GM11168 (cell line): ENCODE measurements around the gene SLC25A51.
"Not testable (repeated sequence)": the region's sequence is repeated elsewhere in the genome, so short reads cannot be mapped to it uniquely, and the experiment has no call there.

Source experiments
- in situ Hi-C: fragments of 300-500 bp; cut with MboI; formaldehyde crosslinking; loops from one replicate; pipeline ENCODE4 v1.12.0; 2022; ENCODE audit warnings: low sequenced_read_pairs; ENCODE audit not compliant: unreplicated experiment

The SLC25A51 gene

DNA sequence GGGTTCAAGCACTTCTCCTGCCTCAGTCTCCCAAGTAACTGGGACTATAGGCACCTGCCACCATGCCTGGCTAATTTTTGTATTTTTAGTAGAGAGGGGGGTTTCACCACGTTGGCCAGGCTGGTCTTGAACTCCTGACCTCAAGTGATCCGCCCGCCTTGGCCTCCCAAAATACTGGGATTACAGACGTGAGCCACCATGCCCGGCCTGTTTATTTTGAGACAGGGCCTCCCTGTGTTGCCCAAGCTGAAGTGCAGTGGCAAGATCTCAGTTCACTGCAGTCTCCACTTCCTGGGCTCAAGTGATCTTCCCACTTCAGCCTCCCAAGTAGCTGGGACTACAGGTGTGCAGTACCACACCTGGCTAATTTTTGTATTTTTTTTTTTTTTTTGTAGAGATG, 5.9 kb upstream of the SLC25A51 start:
- in situ Hi-C loops: loop anchor here (25.0 kb wide), 1 partner anchor 452 kb away; no protein-coding TSS in a partner anchor

DNA sequence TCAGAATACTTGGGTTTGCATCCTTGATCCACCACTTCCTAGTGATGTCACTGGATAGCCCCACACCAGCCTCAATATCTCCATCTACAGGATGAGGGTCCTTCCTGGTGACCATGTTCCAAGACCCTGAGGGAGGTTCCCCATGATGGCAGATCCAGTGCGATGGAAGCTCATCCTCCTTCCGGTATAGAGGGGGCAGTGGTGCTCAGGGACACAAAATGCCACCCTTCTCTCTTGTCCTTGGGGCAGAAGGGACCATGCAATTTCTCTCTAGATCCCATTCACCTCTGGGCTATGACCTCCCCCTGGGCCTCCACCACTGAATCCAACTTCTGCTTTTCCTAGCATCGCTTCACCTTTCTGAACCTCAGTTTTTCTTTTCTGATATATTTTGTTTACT, 5.4 kb upstream of the SLC25A51 start:
- in situ Hi-C loops: loop anchor here (25.0 kb wide), 1 partner anchor 453 kb away; no protein-coding TSS in a partner anchor

- in situ Hi-C loops: loop anchor here (25.0 kb wide), 1 partner anchor 454 kb away; no protein-coding TSS in a partner anchor
Observed at GRCh38 chr9:37908698-37909186, 4.8 kb upstream of the SLC25A51 start.

GRCh38 chr9:37908283-37908682, 4.4 kb upstream of the SLC25A51 start:
- in situ Hi-C loops: loop anchor here (25.0 kb wide), 1 partner anchor 454 kb away; no protein-coding TSS in a partner anchor

GRCh38 chr9:37906312-37907239, 2.6 kb upstream of the SLC25A51 start:
- in situ Hi-C loops: loop anchor here (25.0 kb wide), 1 partner anchor 456 kb away; no protein-coding TSS in a partner anchor

DNA sequence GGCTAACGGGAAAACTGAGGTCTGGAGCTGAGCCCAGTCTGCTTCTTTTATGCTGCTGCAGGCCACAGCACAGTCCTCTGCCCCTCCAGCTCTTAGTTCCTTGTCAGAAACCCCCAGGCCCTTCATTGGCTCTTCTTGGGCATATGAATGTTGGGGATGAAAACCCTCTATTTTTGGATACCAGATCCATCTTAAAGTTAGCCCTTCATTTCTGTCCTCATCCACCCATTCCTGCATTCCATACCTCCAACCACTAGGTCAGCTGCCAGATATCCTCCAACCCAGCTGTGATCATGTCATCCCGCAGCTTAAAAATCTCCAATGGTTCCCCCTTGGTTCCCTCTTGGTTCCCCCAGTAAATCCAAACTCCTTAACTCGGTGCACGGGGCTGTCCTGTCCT, 1.8 kb upstream of the SLC25A51 start:
- in situ Hi-C loops: loop anchor here (25.0 kb wide), 1 partner anchor 457 kb away; no protein-coding TSS in a partner anchor

- in situ Hi-C loops: loop anchor here (25.0 kb wide), 1 partner anchor 457 kb away; no protein-coding TSS in a partner anchor
Observed at GRCh38 chr9:37905131-37905505, 1.2 kb upstream of the SLC25A51 start.

DNA sequence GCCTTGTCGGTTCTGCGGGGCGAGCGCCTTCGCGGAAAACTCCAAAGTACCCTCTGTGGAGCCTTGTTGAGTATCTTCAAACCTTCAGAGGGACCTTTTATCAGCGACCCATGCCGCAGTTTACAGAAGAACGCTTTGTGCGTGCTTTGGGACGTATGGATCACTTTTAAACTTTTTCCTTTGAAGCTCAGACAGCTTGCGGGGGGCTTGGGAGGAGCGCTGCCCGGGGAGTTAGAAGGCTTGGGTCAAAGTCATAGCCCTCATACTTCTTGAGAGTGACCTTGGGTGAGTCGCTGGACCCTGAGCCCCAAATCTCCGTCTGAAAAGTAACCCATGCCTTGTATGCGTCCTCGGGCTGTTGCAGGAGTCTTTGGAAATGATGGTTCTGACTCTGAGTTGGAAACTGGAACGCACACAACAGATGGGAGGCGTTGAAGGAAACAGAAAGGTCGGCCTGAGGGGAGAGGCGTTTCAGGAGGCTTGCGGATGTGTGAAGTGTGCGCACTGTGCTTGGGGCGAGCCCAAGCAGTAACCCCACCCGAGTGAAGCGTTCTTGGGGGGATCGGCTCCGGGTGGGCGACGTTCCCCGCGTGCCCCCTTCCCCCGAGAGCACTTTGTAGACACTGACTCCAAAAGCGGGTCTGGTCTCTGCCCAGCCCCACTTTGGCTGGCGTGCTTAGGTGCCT, 661 bp upstream of the SLC25A51 start:
- in situ Hi-C loops: loop anchor here (25.0 kb wide), 1 partner anchor 458 kb away; no protein-coding TSS in a partner anchor

GRCh38 chr9:37902796-37903646, 906 bp downstream of the SLC25A51 start:
- in situ Hi-C loops: loop anchor here (25.0 kb wide), 1 partner anchor 459 kb away; no protein-coding TSS in a partner anchor

GRCh38 chr9:37902131-37902530, 1.8 kb downstream of the SLC25A51 start:
- in situ Hi-C loops: loop anchor here (25.0 kb wide), 1 partner anchor 460 kb away; no protein-coding TSS in a partner anchor

GRCh38 chr9:37899041-37899440, 4.9 kb downstream of the SLC25A51 start:
- in situ Hi-C loops: no loop called here

DNA sequence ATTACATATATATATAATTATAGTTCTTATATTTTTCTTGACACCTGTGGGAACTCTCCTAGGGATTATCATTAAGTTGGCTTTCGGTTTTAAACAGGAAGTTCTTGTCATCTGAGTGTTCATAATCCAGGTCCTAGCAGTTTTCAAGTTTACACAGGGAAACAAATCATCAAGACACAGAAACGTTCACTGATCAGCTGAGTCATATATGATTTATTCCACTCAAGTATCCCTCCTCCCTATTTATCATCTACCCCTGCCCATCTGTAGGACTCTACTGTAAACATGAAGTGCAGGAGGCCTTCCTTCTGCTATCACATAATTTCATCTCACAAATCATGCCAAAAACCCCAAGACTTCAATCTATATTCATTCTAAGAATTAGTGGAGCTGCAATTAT, 6.3 kb downstream of the SLC25A51 start:
- in situ Hi-C loops: no loop called here

DNA sequence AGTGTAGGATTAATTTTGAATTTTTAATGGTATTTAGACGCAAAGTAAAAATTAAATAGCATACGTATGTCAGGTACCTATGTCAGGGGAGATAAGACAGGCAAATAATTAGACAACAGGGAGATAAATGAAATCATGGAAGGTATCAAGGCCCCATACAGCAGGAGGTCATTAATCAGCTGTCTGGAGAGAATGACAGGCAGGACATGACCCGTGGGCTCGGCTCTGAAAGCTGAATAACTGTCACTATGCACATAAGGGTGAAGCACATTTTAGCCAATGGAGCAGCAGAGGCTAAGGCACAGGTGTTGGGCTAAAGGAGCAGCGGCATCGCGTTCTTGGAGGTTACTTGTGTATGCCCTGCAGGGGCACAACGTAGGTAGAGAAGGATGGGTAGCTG, 11.9 kb downstream of the SLC25A51 start:
- in situ Hi-C loops: no loop called here

GRCh38 chr9:37891042-37891441, 12.9 kb downstream of the SLC25A51 start:
- in situ Hi-C loops: not testable (repeated sequence)

DNA sequence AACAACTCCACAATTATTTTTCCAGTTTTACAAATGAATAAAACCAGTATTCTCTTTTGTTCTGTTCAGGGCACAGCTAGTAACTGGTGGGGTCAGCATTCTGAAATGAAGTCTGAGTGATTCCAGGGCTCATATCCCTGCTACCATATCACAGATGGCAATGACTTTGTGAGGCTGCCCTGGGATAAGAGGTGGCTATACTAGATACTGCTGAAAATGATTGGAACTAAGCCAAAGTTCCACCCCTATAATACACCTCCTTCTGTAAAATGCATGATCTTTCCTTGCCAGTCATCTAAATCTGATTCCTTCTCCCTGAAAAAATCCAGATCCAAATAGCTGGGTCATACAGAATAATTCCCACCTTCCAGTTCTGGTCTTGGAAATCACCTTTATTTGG, 14.4 kb downstream of the SLC25A51 start:
- in situ Hi-C loops: no loop called here

DNA sequence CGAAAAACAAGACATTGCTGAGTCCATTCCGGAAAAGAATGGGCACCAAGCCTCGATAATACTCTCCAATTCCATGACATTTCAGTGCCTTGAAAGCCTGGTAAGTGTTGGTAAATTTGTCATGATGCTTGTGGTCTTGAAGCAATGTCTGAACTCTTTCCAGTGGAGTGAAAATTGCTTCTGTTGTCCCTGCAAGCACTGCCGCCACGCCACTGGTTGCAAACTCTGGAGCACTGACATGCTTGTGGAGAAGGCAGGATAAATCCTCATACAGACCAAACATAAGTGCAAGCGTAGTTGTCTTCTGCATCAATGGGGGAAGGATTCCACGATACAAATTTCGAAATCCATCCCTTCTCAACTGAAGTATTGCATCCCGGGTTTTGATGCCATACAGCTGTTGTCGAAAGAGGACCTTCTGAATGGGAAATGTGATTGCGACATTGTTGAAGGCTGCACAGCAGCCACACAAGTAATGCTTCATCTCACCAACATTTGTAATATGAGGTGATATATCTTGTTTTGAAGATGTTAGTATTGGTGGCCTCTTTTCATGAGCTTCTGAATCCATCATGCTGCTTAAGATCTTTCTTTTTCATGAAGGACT, 15.8 kb downstream of the SLC25A51 start:
- in situ Hi-C loops: not testable (repeated sequence)

DNA sequence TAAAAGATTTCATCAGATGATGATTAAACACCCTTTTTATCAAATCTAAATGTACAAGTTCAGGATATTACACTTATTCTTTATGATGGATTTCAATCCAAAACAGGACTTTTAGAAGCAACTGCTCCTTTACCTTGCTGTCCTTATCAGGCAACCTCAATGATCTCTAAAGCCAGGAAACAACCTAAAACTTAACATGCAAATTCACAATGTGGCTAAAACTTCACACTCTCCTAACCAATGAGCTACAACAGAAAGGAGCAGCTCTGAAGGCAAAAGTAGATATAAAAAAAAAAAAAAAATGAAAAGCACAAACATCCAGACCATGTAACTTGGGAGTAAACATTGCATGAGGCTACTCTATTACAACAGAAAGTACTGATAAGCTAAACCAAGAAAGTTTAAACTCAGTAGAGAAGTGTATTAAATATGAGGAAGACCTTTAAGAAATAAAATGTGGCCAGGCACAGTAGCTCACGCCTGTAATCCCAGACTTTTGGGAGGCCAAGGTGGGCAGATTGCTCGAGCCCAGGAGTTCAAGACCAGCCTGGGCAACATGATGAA, 22.9 kb downstream of the SLC25A51 start:
- in situ Hi-C loops: no loop called here

GRCh38 chr9:37876376-37876775, 27.6 kb downstream of the SLC25A51 start:
- in situ Hi-C loops: no loop called here

DNA sequence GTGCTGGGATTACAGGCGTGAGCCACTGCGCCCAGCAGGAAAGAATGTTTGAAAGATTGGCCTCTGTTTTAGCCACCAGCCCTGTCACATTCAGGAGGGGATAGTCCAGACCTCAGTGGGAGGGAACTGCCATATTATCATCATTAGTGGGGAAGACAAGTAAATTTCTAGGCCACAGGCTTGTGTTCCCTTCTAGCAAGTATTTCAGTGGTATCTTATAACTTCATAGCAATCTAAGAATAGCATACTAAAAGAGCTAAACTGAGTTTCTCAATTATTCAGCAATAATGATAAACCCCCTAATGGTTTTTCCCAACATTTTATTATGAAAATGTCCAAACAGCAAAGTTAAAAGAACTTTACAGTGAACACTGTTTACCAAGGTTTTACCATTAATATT, 30.0 kb downstream of the SLC25A51 start:
- in situ Hi-C loops: no loop called here
